GM18907 (cell line): ENCODE measurements around the gene FCRL3.
"Not testable (repeated sequence)": the region's sequence is repeated elsewhere in the genome, so short reads cannot be mapped to it uniquely, and the experiment has no call there.

ENCODE experiments used
- ATAC-seq: cut with Tn5 transposase; IDR thresholded peaks from one replicate; pipeline ENCODE4 v1.9.1; 2021; ENCODE audit warnings: mild to moderate bottlenecking, moderate library complexity; ENCODE audit not compliant: unreplicated experiment

Gene FCRL3, protein sequence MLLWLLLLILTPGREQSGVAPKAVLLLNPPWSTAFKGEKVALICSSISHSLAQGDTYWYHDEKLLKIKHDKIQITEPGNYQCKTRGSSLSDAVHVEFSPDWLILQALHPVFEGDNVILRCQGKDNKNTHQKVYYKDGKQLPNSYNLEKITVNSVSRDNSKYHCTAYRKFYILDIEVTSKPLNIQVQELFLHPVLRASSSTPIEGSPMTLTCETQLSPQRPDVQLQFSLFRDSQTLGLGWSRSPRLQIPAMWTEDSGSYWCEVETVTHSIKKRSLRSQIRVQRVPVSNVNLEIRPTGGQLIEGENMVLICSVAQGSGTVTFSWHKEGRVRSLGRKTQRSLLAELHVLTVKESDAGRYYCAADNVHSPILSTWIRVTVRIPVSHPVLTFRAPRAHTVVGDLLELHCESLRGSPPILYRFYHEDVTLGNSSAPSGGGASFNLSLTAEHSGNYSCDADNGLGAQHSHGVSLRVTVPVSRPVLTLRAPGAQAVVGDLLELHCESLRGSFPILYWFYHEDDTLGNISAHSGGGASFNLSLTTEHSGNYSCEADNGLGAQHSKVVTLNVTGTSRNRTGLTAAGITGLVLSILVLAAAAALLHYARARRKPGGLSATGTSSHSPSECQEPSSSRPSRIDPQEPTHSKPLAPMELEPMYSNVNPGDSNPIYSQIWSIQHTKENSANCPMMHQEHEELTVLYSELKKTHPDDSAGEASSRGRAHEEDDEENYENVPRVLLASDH

DNA sequence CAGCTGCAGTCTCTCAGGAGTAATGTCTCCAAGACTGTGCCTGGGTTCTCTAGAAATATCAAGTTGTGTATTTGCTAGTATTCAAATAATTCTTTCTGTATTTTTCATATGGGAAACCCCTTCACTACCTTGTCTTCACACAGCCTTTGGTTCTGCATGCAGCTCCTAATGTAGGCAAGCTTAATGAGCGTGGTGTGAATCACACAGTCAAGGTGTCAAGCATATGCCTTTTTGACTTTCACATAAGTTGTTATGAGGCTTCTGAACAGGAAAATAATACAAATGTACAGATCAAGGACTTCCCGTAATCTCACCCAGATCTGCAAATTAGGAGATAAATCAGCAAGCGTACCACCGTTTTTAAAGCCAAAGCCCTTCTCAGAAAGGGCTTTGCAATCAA is at the start of gene FCRL3:
Gene FCRL3 (minus strand): TSS at position 38 of the 400 bp plus-strand sequence. CDS start 280 bp downstream, outside the sequence.
- no peak for ATAC-seq

DNA sequence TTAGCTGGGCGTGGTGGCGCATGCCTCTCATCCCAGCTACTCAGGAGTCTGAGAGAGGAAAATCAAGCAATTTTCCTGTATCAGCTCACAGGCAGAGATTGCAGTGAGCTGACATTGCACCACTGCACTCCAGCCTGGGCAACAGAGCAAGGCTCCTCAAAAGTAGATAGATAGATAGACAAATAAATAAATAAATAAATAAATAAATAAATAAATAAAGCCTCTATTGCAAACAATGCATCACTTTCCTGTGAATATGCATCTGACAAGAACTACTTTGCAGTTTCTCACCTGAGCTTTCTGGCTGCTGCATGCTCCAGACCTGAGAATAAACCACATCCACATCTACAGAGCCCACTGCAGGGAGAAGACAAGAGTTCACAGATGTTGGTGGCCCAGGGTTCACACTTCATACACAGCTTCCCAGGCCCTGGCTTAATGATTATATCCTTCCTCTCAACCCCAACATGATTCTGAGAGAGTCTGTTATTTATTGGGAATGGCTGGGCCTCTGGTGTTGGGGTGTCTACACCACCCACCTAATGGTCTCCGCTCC is 47.8 kb upstream of the FCRL3 start:
- ATAC-seq: no peak

- no peak for ATAC-seq
These were observed 38.8 kb upstream of the FCRL3 start for GRCh38 chr1:157739229-157739901.

DNA sequence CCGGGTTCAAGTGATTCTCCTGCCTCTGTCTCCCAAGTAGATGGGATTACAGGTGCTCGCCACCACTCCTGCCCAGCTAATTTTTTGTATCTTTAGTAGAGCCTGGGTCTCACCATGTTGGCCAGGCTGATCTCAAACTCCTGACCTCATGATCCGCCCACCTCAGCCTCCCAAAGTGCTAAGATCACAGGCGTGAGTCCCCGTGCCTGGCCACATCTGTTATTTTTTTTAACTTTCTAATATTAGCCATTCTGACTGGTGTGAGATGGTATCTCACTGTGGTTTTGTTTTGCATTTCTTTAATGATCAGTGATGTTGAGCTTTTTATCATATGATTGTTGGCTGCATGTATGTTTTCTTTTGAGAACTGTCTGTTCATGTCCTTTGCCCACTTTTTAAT is 35.4 kb upstream of the FCRL3 start:
- not testable (repeated sequence) for ATAC-seq

DNA sequence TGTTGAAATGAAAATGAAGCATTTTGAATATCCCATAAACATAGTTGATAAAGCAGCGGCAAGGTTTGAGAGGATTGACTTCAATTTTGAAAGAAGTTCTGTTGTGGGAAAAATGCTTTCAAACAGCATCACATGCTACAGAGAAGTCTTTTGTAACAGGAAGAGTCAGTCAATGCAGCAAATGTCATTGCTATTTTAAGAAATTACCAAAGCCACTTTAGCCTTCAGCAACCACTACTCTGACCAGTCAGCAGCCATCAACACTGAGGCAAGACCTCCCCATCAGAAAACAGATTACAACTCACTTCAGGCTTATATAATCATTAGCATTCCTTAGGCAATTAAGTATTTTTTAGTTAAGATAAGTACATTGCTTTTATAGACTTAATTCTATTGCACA is 33.8 kb upstream of the FCRL3 start:
- ATAC-seq: no peak

DNA sequence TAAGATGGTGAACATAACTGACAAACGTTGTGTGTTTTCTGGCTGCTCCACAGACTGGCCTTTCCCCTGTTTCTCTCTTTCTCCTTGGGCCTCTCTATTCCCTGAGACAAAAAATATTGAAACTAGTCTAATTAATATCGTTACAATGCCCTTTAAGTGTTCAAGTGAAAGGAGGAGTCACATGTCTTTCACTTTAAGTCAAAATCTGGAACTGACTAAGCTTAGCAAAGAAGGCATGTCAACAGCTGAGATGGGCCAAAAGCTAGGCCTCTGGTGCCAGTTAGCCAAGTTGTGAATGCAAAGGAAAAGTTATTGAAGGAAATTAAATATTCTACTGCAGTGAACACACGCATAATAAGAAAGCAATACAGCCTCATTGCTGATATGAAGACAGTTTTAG is 32.2 kb upstream of the FCRL3 start:
- no peak for ATAC-seq

DNA sequence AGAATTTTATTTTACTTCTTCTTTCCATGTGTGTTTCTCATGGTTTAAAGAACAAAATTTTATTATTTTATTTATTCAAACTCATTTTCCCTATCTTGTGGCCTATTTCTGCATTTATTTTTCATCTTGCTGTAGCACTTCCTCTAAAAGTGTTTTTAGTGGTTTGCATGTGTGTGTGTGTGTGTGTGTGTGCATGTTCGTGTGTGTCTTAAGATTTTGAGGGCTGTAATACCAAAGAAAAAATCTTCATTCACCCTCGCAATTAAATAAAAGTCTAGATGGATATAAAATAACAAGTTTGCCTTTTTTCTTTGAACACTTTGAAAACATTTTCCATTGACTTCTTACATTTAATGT is 24.6 kb upstream of the FCRL3 start:
- ATAC-seq: no peak

DNA sequence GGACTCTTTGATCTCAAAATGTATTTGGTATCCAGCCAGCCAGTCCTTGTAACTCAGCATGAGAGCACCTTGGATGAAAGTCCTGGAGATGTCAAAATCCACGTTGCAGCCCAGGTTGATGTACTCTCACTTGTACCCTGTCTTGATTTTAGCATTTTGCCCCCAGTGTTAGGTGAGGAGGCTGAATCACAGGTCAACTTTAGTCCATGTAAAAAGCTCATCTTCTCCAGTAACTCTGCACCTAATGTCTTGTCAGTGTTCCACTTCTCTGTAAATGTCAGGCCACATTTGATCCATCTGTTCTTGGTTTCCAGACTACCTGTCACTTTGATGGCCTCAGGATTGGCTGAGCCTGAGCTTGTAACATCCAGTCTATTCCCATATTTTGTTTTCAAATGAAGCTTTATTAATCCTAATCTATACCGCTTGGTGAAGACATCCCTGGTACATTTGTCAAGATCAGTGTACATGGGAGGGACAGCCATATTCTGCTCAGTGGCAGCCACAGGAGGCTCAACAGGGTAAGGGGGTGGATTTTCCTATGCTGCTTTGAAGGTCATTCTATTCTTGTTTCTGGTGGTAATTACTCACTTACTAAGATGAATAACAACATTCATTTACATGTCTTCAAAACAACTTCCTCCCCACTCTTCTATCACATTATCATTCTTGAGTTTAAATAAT is 24.1 kb upstream of the FCRL3 start:
- no peak for ATAC-seq

- ATAC-seq: no peak
These were observed 22.6 kb upstream of the FCRL3 start for GRCh38 chr1:157723157-157723556.

DNA sequence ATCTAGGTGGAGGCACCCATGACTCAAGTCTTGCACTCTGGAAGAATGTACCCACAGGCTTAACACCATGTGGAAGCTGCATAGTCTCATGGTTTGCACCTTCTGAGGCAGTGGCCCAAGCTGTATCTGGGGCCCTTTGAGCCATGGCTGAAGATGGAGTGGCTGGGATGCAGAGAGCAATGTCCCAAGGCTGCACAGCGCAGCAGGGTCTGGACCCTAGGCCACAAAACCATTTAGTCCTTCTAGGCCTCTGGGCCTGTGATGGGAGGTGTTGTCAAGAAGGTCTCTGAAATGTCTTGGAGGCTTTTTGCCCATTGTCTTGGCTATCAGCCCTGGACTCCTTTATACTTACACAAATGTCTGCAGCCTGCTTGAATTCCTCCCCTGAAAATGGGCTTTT is 21.4 kb upstream of the FCRL3 start:
- ATAC-seq: no peak

GRCh38 chr1:157715736-157716135 is 15.2 kb upstream of the FCRL3 start:
- ATAC-seq: no peak

DNA sequence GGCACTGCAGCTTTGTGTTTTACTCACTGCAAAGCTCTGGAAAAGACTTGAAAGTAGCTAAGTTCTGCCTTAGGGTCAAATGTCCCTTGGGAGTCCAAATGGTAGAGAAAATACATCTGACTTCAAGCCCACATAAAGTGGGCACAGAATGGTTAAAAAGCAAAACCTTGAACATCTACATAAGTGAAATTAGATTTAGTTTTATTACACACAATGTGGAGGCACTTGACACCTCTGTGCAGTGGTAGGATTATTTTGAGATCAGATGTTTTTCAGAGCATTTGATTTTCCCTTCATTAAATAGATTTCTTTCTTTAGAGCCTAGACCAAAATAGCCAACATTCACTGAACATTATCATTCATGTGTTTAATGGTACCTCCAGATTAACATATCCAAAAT is 11.2 kb upstream of the FCRL3 start:
- no peak for ATAC-seq

DNA sequence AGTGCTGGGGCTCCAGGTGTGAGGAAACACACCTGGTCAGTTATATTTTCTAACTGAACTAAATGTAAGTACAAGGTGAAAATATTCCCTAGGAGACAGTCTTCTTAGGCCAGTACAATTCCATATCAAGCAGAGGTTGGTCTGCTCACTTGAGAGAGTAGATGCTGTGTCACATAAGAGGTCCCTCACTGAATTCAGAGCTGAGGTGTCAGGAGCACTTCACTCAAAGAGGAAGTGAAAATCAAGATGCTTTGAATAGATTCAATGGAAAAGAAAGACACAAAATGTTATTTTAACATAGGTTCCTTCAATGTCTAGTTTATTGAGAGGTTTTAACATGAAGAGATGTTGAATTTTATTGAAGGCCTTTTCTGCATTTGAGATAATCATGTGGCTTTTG is 4.3 kb upstream of the FCRL3 start:
- peak; percentile 46 for ATAC-seq

GRCh38 chr1:157703981-157704380 is 3.4 kb upstream of the FCRL3 start:
- no peak for ATAC-seq

GRCh38 chr1:157702308-157702825 is 1.8 kb upstream of the FCRL3 start:
- no peak for ATAC-seq

DNA sequence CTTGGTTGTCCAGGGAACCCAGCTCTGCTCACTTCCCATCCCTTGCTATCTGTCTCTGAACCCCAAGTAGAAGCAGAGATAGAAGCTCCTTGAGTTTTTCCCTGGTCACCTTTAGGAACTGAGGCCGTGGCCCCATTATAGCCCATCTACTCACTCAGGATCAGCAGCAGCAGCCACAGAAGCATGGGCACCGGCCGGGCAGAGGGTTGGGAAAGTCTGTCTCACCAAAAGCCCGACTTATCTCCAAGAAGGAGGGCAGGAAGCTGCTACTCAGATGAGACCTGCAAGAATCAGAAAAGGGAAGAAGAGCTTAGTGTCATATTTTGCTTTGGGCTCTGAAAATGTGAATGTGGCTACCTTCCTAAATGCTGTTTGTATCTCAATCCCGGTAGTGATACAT is 264 bp downstream of the FCRL3 start:
- ATAC-seq: no peak

GRCh38 chr1:157697781-157698569 is 2.6 kb downstream of the FCRL3 start:
- ATAC-seq: no peak

DNA sequence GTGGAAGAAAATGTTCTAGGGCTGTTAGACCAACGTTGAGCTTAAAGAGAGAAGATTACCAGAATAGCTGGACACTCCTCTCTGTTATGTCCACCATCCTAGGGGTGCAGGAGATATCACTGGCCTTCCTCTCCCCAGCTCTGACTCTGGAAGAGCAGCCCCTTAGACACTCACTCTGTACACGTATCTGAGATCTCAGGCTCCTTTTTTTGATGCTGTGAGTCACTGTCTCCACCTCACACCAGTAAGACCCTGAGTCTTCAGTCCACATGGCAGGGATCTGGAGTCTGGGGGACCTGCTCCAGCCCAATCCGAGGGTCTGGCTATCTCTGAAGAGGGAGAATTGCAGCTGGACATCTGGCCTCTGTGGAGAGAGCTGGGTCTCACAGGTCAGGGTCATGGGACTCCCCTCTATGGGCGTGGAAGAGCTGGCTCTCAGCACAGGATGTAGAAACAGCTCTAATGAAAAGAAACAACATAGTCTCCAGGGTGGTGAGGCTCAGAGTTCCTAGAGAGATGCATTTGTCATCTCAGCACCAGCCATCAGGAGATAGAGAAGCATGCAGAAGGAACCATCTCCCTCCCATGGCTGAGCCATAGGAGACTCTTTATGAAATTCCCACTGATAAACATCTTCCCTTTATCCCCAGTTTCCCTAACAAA is 3.5 kb downstream of the FCRL3 start:
- ATAC-seq: no peak

DNA sequence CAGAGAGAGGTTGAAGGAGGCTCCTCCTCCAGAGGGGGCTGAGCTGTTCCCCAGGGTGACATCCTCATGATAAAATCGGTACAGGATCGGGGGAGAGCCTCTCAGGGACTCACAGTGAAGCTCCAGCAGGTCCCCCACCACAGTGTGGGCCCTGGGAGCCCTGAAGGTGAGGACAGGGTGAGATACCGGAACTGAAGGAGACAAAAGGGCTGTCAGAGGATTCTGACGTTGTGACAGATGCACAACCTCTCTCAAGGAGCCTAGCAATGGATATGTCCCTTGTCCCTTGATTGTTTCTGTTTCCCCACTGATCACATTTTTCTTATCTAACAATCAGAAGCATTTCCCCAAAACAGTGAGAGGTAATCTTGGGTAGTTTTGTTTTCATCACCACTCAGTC is 5.2 kb downstream of the FCRL3 start:
- no peak for ATAC-seq
